K562 (cell line): ENCODE results near the gene BBLN. TPM values are rescaled to one million over a fixed set of nuclear protein-coding genes. Genes with fewer than 3 reads are reported as not detected.

Experiments used
- ATAC-seq: fragments of 200-7000 bp; cut with Tn5 transposase; 3 replicates; pipeline ENCODE4 v1.9.1; 2020; ENCODE audit warnings: moderate library complexity
- BruUV-seq: library from RNA; stranded (reverse); fragments of 400-500 nt; replicated peaks from 2 replicates; lab custom pipeline; 2021; lab: Mats Ljungman, UMichigan
- CTCF ChIA-PET: fragments of 300-600 bp; formaldehyde crosslinking; extraction: SDS; loops from one replicate; lab custom pipeline; 2021; ENCODE audit warnings: low intra/inter-chr PET ratio; lab: Yijun Ruan, JAX
- POLR2A ChIA-PET: fragments of 300-600, 350-650 bp; sonication (Branson Sonifier 250); formaldehyde crosslinking; extraction: SDS; loops from one replicate; lab custom pipeline; 2021; ENCODE audit warnings: antibody characterized with exemption, inconsistent platforms; lab: Yijun Ruan, JAX
- DNase-seq, 4 experiments: peaks; one replicate each; pipeline versions ENCODE4 v3.0.0 to v3.0.0-alpha.2; 2011 to 2018; ENCODE audit warnings: low spot score in 3 of 4, mixed read lengths in 3 of 4; ENCODE audit errors: extremely low read depth in 1 of 4
- FAIRE-seq: peaks from 2 replicates; lab custom pipeline; 2011; peaks lifted over from hg19 to GRCh38; lab: Jason Lieb, UNC
- H2AFZ ChIP-seq: 2 replicates; pipeline ENCODE4 v1.6.0; 2011; ENCODE audit warnings: low read depth, low read length, control low read depth, inconsistent platforms
- H3K27ac ChIP-seq: fragments of 200-600 bp; 3 replicates; pipeline ENCODE4 v1.8.0; 2011; ENCODE audit warnings: low read depth, mild to moderate bottlenecking, control low read depth, inconsistent platforms, low read length, moderate library complexity, mixed read lengths; ENCODE audit errors: extremely low read depth
- H3K27me3 ChIP-seq, 2 experiments: fragments of 300-600 bp in 1 of 2; 2 replicates in 1 of 2; 3 replicates in 1 of 2; pipeline versions ENCODE4 v1.6.0 to v1.8.0; 2011; ENCODE audit warnings: inconsistent platforms in 2 of 2, low read length in 2 of 2, mild to moderate bottlenecking in 1 of 2, mixed read lengths in 1 of 2, moderate library complexity in 1 of 2; ENCODE audit not compliant: control insufficient read depth in 2 of 2, insufficient read depth in 2 of 2
- H3K36me3 ChIP-seq: fragments of 300-600 bp; 3 replicates; pipeline ENCODE4 v1.8.0; 2011; ENCODE audit warnings: mild to moderate bottlenecking, low read length, inconsistent platforms; ENCODE audit not compliant: control insufficient read depth, insufficient read depth
- H3K4me1 ChIP-seq, 2 experiments: fragments of 200-600 bp in 1 of 2; replicated peaks in 1 of 2; 2 replicates in 1 of 2; 3 replicates in 1 of 2; pipeline versions ENCODE4 v1.5.1 to v1.8.0; 2011; ENCODE audit warnings: inconsistent platforms in 2 of 2, low read length in 2 of 2, mild to moderate bottlenecking in 1 of 2, mixed read lengths in 1 of 2, moderate library complexity in 1 of 2; ENCODE audit not compliant: control insufficient read depth in 2 of 2, insufficient read depth in 2 of 2
- H3K4me2 ChIP-seq: 2 replicates; pipeline ENCODE4 v1.6.1; 2011; ENCODE audit warnings: low read length, control low read depth, inconsistent platforms, mixed read lengths; ENCODE audit not compliant: insufficient read depth
- H3K4me3 ChIP-seq: fragments of 200-600 bp; sonication (generic), shearing (Covaris generic); 2 replicates; pipeline ENCODE4 v1.5.1; 2016; ENCODE audit warnings: control low read depth, inconsistent platforms
- H3K79me2 ChIP-seq: fragments of 200-600 bp; 3 replicates; pipeline ENCODE4 v1.8.0; 2011; ENCODE audit warnings: low read length, inconsistent platforms; ENCODE audit not compliant: control insufficient read depth, insufficient read depth
- H3K9ac ChIP-seq, 2 experiments: 2 replicates each; pipeline versions ENCODE4 v1.6.0 to v1.6.1; 2011; ENCODE audit warnings: low read depth in 2 of 2, low read length in 2 of 2, control low read depth in 1 of 2, inconsistent platforms in 1 of 2, mild to moderate bottlenecking in 1 of 2, mixed read lengths in 1 of 2; ENCODE audit not compliant: insufficient read depth in 1 of 2
- H3K9me1 ChIP-seq: one replicate; pipeline ENCODE4 v1.6.0; 2011; ENCODE audit warnings: inconsistent platforms, mild to moderate bottlenecking, low read length, moderate library complexity; ENCODE audit not compliant: control insufficient read depth, insufficient read depth
- H3K9me3 ChIP-seq: replicated peaks from 2 replicates; pipeline ENCODE4 v1.5.1; 2011; ENCODE audit warnings: low read depth, low read length, inconsistent platforms; ENCODE audit not compliant: control insufficient read depth, insufficient read depth
- H4K20me1 ChIP-seq: replicated peaks from 2 replicates; pipeline ENCODE4 v1.6.1; 2011; ENCODE audit warnings: low read length, inconsistent platforms, mixed read lengths; ENCODE audit not compliant: control insufficient read depth, insufficient read depth
- ATF2 ChIP-seq: sonication (generic); formaldehyde crosslinking; IDR thresholded peaks from 2 replicates; pipeline ENCODE4 v1.8.1; 2022; ENCODE audit warnings: missing genetic modification reagents
- BCOR ChIP-seq: fragments of 450-650 bp; IDR thresholded peaks from 2 replicates; pipeline ENCODE4 v1.6.1; 2016
- CBX3 ChIP-seq, 2 experiments: IDR thresholded peaks; 1 replicate in 1 of 2; 2 replicates in 1 of 2; pipeline ENCODE4 v1.6.1; 2012; ENCODE audit warnings: inconsistent platforms in 2 of 2, low read length in 2 of 2, borderline replicate concordance in 1 of 2, control low read depth in 1 of 2
- CREB5 ChIP-seq: fragments of 250-450 bp; sonication (Bioruptor Pico); IDR thresholded peaks from 2 replicates; pipeline ENCODE4 v1.5.0; 2020; ENCODE audit warnings: mild to moderate bottlenecking
- FOSL1 ChIP-seq: fragments of 200-800 bp; sonication (Bioruptor generic); conservative IDR thresholded peaks from 2 replicates; pipeline ENCODE4 v1.6.1; 2016; ENCODE audit warnings: missing genetic modification characterization, missing compliant biosample characterization
- GTF2E2 ChIP-seq: fragments of 200-800 bp; sonication (Bioruptor generic); IDR thresholded peaks from 2 replicates; pipeline ENCODE4 v1.6.1; 2016; ENCODE audit warnings: missing genetic modification characterization, missing compliant biosample characterization
- HIVEP1 ChIP-seq: fragments of 250-450 bp; sonication (Bioruptor Pico); IDR thresholded peaks from 2 replicates; pipeline ENCODE4 v1.4.0; 2020; ENCODE audit warnings: mild to moderate bottlenecking
- HMGXB4 ChIP-seq: sonication (generic); formaldehyde crosslinking; IDR thresholded peaks from 2 replicates; pipeline ENCODE4 v1.8.1; 2023; ENCODE audit warnings: mild to moderate bottlenecking, missing genetic modification reagents
- IRF2 ChIP-seq: sonication (generic); formaldehyde crosslinking; IDR thresholded peaks from 2 replicates; pipeline ENCODE4 v1.8.1; 2022; ENCODE audit warnings: mild to moderate bottlenecking, missing genetic modification reagents
- JUN ChIP-seq, 2 experiments: sonication (generic) in 1 of 2; formaldehyde crosslinking in 1 of 2; IDR thresholded peaks; 2 replicates each; pipeline versions ENCODE4 v1.6.1 to v1.8.0; 2012 to 2022; ENCODE audit warnings: borderline replicate concordance in 2 of 2, mild to moderate bottlenecking in 2 of 2, improper control_type of control experiment in 1 of 2, low read depth in 1 of 2, low read length in 1 of 2, missing genetic modification reagents in 1 of 2
- JUND ChIP-seq, 2 experiments: IDR thresholded peaks; 2 replicates in 1 of 2; 3 replicates in 1 of 2; pipeline ENCODE4 v1.6.1; 2011; ENCODE audit warnings: borderline replicate concordance in 2 of 2, low read depth in 2 of 2, low read length in 2 of 2, improper control_type of control experiment in 1 of 2, missing biosample characterization in 1 of 2, missing genetic modification characterization in 1 of 2, missing genetic modification reagents in 1 of 2
- RBFOX2 ChIP-seq: fragments of 200-400 bp; formaldehyde crosslinking; IDR thresholded peaks from 2 replicates; pipeline ENCODE4 v1.6.1; 2017; ENCODE audit warnings: low read depth, mild to moderate bottlenecking, low read length, moderate library complexity
- SP2 ChIP-seq: IDR thresholded peaks from 2 replicates; pipeline ENCODE4 v1.6.1; 2011; ENCODE audit warnings: mild to moderate bottlenecking, low read depth, low read length, moderate library complexity; ENCODE audit not compliant: poor library complexity, severe bottlenecking; ENCODE audit errors: extremely low read depth
- ZNF316 ChIP-seq: fragments of 450-650 bp; IDR thresholded peaks from 2 replicates; pipeline ENCODE4 v1.6.1; 2016
- ZNF695 ChIP-seq: fragments of 450-650 bp; formaldehyde crosslinking; IDR thresholded peaks from 2 replicates; pipeline ENCODE4 v1.4.0; 2020; ENCODE audit warnings: mild to moderate bottlenecking, moderate library complexity
- WGBS: fragments of 100-300 bp; shearing (Covaris generic); methylation state at CpG from one replicate; pipeline ENCODE4 v1.1.6; 2016; ENCODE audit warnings: low coverage, mixed read lengths; ENCODE audit not compliant: insufficient coverage; ENCODE audit errors: missing lambda C conversion rate; 5-methylcytosine and 5-hydroxymethylcytosine counted together
- in situ Hi-C: fragments of 300-500 bp; cut with MboI; formaldehyde crosslinking; loops from 4 replicates; pipeline ENCODE4 v1.15.0; 2018; ENCODE audit warnings: inconsistent platforms, mixed read lengths
- intact Hi-C: fragments of 100-400 bp; cut with micrococcal nuclease; formaldehyde crosslinking; loops from 2 replicates; pipeline ENCODE4 v1.14.2; 2022
- polyA plus RNA-seq, 8 experiments: library from polyadenylated mRNA; depleted of rRNA in 4 of 8; stranded (reverse) in 5 of 8; unstranded in 3 of 8; fragments of >200 nt; fragmentation: Nextera tagmentation in 2 of 8; fragmentation: Illumina TruSeq in 1 of 8; extraction: Ambion mirVana in 2 of 8; extraction: Trizol in 1 of 8; gene quantifications; 2 replicates each; pipeline versions ENCODE4 v1.2.1 to v1.2.3, GENCODE V29; 2011 to 2014; ENCODE audit warnings: inconsistent platforms in 1 of 8, missing spikeins in 1 of 8
- total RNA-seq, 7 experiments: library from RNA; depleted of rRNA in 6 of 7; stranded (reverse); fragments of >200 nt in 6 of 7; fragmentation: Illumina TruSeq in 2 of 7; extraction: Trizol in 2 of 7; gene quantifications; 2 replicates each; pipeline versions ENCODE4 v1.2.1 to v1.2.3, GENCODE V29; 2011 to 2021; ENCODE audit warnings: low replicate concordance in 1 of 7

Gene BBLN
- total and polyA plus RNA-seq, 9 of the 15 experiments (the other 6 are each of a cell fraction or from before 2014, with no cell fraction given), result 4.2 to 331 (median 87.1) TPM

- H3K4me1 ChIP-seq, result peaks cover 19 to 33% of the 10 kb centered on the region in 2 experiments
- 62% methylated on average over 13 of the region's 13 CpGs for WGBS
- peak overlapping the region; percentile 79 for H2AFZ ChIP-seq
- intact Hi-C loops (loop anchor here (2.0 kb wide), 1 partner anchor 75 kb away; the partner anchor contains the start of genes GOLGA2 and SWI5), in situ Hi-C loops (no loop called here)
- DNase-seq, result peak in 1 of 4 experiments; percentile 60
- H3K9me3 ChIP-seq, result no peaks in the 10 kb centered on the region
- no peaks in the 10 kb centered on the region for H3K36me3 ChIP-seq
- no peak overlapping the region for H3K4me2 ChIP-seq
- H3K27me3 ChIP-seq, result no peaks in the 10 kb centered on the region
- ChIA-PET POLR2A (interaction anchor here (0.7 to 1.3 kb wide), 2 partner anchors 8 to 56 kb away, joined by 3 to 4 read pairs; no protein-coding TSS in a partner anchor), CTCF (no interaction called here)
- ATAC-seq, result no peak
- FAIRE-seq, result peak; percentile 65
- H3K9ac ChIP-seq, result no peak overlapping the region; a peak in 1 of 4 replicates
- H4K20me1 ChIP-seq, result no peaks in the 10 kb centered on the region; the same call in none of the 2 replicates
- H3K4me3 ChIP-seq, result no peak overlapping the region
- BruUV-seq, result no TSS peak
- peak overlapping the region; percentile 1; the same call in 1 of the 3 replicates for H3K27ac ChIP-seq
- H3K79me2 ChIP-seq, result no peaks in the 10 kb centered on the region
- H3K9me1 ChIP-seq, result peaks cover 3% of the 10 kb centered on the region
- no peak for TF ChIP-seq ATF2 (CRISPR knock-in tag)
- TF ChIP-seq BCOR, result peak; percentile 83
- peak; percentile 47; the same call in 1 of the 2 replicates for TF ChIP-seq JUND (IDR thresholded peaks at IDR 0.05; ENCODE audit: borderline replicate concordance, low read depth, low read length)
- no peak for TF ChIP-seq JUND (tag; IDR thresholded peaks at IDR 0.05; ENCODE audit: borderline replicate concordance, low read depth, low read length)
- TF ChIP-seq CBX3 (IDR thresholded peaks at IDR 0.05; ENCODE audit: borderline replicate concordance in 1 of 2, low read length in 2 of 2), result peak in 1 of 2 experiments; percentile 79; a peak in 1 of 3 replicates
- TF ChIP-seq HIVEP1 (CRISPR knock-in tag), result no peak
- no peak for TF ChIP-seq RBFOX2
- TF ChIP-seq SP2, result no peak
- peak; percentile 62 for TF ChIP-seq ZNF316
- no peak for TF ChIP-seq IRF2
- peak; percentile 40; the same call in 1 of the 2 replicates for TF ChIP-seq JUN (IDR thresholded peaks at IDR 0.05; ENCODE audit: borderline replicate concordance, low read depth, low read length)
- no peak for TF ChIP-seq JUN (CRISPR knock-in tag; IDR thresholded peaks at IDR 0.05; ENCODE audit: borderline replicate concordance)
- TF ChIP-seq FOSL1 (tag), result no peak
- peak; percentile 48; the same call in 1 of the 2 replicates for TF ChIP-seq HMGXB4 (CRISPR knock-in tag)
- no peak for TF ChIP-seq CREB5 (CRISPR knock-in tag)
- no peak for TF ChIP-seq GTF2E2 (tag)
- no peak for TF ChIP-seq ZNF695 (CRISPR knock-in tag)
These were observed 41.6 kb downstream of the BBLN start for GRCh38 chr9:128201441-128202369.
